Urothelium cell line (cell line): ENCODE data around the gene TM9SF1.

Experiments used
- DNase-seq: peaks from one replicate; pipeline ENCODE4 v3.0.0; 2011; ENCODE audit warnings: low spot score, mixed read lengths
- FAIRE-seq: peaks from 2 replicates; lab custom pipeline; 2011; peaks lifted over from hg19 to GRCh38; lab: Jason Lieb, UNC

Gene TM9SF1

DNA sequence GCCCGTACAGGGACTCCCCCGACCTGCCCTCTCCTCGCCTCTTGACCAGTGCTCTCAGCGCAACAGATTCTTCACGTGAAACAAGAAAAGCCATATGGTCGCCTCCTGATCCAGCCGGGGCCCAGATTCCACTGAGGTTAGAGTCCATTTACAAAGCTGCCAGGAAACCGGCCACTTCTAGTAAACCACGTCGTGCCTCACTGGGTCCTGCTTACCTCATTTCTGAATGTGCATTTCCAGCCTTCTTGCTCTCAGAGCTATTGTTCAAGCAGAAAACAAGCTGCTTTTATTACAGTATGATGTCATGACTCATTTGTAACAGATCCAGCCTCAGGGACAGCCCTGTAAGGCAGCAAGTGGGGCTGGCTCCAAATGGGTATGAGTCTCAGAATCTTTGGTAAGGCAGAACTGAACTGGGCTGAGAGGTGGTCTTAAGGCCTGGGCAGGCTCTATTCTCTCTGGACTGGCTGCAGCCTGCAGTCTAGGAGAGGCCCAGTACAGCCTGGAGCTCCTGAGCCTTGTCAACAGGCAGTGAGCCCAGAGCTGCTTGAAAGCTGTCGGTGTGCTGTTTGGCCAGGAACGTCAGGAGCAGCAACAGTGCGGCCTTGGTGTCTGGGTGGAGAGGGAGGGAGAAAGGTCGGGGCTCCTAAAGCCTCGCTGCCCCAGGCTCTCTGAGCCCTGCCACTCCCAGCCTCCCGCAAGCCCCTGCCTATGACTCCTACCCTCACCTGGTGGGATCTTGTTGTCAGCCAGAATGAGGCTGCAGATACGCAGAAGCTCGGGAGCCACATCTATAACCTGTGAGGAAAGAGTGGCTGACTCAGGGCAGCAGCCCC, 15.1 kb downstream of the TM9SF1 start:
- FAIRE-seq = no peak
- DNase-seq = no peak

DNA sequence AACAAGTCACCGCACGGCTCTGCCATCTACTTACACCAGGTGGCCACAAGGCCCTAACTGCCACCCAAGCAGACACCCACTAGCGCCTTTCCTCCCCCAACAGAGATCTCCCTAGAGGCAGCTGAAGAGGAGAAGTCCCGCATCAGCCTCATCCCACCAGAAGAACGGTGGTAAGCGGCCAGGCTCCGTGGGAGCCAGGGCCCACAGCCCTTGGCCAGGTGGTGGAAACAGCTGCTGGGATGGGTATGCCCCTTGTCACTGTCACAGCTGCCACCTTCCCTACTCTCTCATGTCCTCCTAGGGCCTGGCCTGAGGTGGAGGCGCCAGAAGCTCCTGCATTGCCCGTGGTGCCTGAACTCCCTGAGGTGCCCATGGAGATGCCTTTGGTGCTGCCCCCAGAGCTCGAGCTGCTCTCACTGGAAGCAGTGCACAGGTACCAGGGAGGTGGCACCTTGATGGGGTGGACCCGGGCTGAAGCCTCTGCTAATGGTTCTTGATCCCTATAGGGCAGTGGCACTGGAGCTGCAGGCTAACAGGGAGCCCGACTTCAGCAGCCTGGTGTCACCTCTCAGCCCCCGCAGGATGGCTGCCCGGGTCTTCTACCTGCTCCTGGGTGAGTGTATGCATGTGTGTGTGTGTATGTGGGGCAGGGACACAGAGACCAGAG, 15.8 kb downstream of the TM9SF1 start:
- DNase-seq (no peak), FAIRE-seq (no peak)

- DNase-seq = no peak
- FAIRE-seq = no peak
Observed at GRCh38 chr14:24178399-24179178, 16.7 kb downstream of the TM9SF1 start.

- FAIRE-seq (no peak), DNase-seq (no peak)
Observed at GRCh38 chr14:24177891-24178290, 17.4 kb downstream of the TM9SF1 start.

GRCh38 chr14:24177041-24177825, 18.0 kb downstream of the TM9SF1 start:
- FAIRE-seq (no peak), DNase-seq (no peak)

DNA sequence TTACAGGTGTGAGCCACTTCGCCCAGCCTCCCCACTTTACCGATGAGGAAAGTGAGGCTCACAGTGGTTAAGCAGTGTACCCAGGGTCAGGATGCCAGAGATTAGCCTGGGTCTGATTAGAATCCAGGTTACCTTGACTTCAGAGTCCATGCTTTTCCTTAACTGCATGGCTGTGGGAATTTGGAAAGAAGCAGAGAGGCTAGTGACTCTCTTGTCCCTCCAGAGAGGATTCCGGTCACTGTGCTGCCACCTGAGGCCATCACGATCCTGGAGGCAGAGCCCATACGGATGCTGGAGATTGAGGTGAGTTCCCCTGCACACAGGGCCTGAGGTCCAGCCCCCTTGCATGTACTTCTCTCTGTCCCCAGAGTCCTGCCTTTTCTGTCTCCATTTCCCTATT, 18.6 kb downstream of the TM9SF1 start:
- no peak for FAIRE-seq
- DNase-seq = no peak

DNA sequence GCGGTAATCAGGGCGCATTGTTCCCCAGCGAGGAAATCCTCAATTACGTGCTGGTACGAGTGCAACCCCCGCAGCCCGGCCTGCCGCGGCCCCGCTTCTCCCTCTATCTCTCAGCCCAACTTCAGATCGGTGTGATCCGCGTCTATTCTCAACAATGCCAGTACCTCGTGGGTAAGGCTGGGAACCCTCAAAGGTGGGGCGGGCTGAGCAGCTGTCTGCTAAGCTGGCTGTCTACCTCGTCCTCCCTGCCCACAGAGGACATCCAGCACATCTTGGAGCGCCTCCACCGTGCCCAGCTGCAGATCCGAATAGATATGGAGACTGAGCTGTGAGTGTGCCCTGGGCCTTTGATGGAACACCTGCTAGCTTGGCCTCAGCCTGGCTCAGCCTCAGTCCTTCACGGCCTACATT, 22.4 kb downstream of the TM9SF1 start:
- no peak for DNase-seq
- FAIRE-seq = no peak

DNA sequence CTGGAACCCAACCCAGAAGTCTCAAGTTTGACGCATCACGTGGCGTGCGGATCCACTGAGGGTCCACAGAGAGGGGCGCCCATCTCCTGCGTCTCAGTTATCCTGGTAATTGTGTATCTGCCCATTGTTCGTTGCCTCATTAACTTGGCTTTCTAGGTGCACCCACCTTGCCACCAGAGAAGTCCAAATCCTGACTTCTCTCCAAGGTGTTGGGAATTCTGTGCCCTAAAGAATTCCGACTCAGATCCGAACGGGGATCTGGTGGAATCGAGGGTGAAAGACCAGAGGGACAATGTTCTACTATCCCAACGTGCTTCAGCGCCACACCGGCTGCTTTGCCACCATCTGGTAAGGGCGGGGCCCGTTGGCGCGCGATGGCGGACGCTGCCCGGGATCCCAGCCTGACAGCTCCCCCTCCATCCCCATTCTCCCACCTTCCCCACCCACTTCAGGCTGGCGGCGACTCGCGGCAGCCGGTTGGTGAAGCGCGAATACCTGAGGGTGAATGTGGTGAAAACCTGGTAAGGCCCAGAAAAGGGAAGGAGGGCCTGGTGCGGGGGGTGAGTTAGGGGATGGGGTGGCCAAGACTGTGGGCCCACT, 22.9 kb downstream of the TM9SF1 start:
- DNase-seq (no peak), FAIRE-seq (no peak)

DNA sequence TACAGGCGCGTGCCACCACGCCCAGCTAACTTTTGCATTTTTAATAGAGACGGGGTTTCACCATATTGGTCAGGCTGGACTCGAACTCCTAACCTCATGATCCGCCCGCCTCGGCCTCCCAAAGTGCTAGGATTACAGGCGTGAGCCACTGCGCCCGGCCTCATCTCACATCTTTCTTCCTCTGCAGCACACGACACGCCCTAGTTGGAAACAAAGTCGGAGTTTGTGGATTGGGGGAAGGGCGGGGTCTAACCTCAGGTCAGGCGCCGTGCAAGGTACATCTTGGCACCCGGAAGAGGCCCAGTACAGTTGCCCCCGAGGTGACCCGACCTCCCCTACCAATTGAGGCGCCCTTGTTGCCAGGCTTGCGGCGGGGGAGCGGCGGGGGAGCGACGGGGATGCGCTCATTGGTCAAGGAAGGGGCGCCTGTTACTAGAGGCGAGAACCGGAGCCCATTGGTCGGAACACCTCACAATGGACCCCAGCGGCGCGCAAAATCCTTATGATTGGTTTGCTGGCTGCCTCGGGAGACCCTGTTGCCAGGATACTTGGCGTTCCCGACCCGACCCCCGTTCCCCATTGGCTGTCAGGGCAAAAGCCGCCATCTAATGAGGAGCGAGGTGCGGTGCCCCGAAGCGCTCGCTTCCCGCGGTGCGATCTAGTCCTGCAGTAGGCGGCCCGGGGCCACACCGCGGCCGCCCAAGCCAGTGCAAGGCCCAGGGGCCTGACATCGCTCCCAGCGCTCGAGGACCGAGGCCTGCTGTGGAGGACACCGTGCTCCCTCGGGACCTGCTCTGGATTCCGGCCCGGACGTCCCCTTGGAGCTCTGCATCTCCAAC, 23.6 kb downstream of the TM9SF1 start, which contains the start of gene REC8:
REC8 (plus strand) TSS at position 659 of the 839 bp plus-strand sequence. CDS start 473 bp downstream, outside the sequence.
- FAIRE-seq = no peak
- DNase-seq = no peak

DNA sequence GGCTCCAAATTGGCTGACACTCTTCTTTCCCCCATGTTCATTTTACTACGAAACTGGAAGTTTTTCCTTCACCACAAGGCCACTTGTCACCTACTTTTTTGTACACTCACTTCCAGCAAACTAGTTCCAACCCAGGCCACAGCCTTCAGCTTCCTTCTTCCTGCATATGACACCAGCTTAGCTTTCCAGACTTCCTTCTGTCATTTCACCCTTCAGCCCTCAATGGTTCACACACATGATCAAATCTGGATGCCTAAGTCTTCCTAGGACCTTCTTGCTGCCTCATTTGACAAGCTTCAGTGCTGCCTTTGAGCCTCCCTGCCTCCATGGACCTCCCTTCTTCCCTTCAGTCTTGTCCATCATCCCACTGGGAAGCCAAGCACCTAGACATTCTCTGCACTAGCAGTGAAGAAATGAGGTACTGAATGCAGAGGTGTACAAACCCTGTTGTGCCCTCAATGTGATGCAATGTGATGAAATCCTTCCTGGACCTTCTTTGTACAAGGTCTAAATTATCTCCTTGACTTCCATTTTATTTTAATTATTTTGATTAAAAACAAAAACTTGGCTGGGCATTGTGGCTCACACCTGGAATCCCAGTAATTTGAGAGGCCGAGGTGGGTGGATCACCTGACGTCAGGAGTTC, 27.6 kb downstream of the TM9SF1 start:
- FAIRE-seq (no peak), DNase-seq (no peak)

DNA sequence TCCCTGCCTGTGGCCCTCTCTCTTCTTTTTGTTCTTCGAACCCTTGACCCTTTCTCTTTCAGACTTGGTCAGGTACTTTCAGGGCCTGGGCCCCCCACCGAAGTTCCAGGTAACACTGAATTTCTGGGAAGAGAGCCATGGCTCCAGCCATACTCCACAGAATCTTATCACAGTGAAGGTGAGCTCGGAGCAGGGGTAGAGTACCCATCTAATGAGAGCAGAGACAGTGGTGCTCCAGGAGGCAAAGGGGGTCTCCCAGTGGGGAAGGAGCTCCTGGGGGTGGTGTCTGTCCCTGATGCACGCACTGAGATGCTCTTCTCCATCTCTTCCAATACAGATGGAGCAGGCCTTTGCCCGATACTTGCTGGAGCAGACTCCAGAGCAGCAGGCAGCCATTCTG, 29.5 kb downstream of the TM9SF1 start:
- DNase-seq (no peak), FAIRE-seq (no peak)

DNA sequence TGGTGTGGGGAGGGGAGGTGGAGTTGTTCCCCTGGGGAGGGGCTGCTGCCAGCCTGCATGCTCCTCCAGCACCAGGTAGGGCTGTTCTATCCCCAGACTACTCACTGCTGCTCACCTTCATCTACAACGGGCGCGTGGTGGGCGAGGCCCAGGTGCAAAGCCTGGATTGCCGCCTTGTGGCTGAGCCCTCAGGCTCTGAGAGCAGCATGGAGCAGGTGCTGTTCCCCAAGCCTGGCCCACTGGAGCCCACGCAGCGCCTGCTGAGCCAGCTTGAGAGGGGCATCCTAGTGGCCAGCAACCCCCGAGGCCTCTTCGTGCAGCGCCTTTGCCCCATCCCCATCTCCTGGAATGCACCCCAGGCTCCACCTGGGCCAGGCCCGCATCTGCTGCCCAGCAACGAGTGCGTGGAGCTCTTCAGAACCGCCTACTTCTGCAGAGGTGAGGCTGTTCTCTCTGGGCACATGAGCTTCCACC, 30.7 kb downstream of the TM9SF1 start:
- DNase-seq = no peak
- FAIRE-seq = no peak

- DNase-seq (no peak), FAIRE-seq (no peak)
Observed at GRCh38 chr14:24162093-24162492, 33.1 kb downstream of the TM9SF1 start.

DNA sequence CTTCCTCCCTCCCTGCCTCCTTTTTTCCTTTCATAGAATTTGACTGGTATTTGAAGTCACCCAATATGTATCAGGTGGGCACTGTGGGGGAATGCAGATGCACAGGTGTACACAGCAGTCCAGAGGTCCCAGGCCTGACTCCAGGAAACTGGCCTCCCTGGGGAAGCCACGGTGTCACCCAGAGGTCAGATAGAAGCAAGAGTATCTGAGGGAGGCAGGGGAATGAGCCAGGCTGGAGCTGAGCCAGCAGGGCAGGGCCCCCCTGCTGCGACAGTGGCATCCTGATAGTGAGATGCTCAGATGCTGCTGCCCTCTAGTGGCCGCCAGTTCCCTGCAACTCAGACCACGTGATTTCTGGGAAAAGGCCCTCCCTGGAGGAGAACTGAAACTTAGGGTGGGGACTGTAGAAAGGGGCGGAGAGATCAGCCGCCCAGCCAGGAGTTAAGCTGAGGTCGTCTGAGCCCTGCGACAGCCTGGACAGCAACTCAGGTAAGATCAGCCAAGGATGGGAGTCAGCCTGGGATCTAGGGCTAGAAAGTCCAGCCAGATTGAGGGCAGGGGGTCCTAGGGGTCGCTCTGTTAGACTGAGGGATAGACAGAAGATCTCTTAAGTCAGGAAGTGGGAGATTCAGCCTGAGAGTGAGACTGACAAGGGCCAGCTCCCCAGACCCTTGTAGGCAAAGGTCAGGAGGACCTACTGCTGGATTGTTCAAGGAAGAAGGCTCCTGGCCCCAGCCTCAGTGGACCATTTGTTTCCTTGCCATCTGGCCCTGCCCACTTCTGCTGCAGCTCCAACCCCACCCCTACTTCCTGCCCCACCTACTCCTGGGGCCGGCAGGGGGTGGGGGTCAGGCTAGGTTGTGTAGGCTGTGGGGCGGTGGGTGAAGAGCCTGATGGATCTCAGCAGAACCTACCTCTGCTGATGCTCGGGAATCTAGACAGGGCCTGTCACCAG, 34.1 kb downstream of the TM9SF1 start, which contains the start of gene IRF9:
IRF9 (plus strand) TSS at position 416 of the 955 bp plus-strand sequence. CDS start 880 bp downstream, outside the sequence.
- DNase-seq (peak; percentile 92), FAIRE-seq (peak; percentile 50)

GRCh38 chr14:24160499-24160849, 34.8 kb downstream of the TM9SF1 start:
- DNase-seq (no peak), FAIRE-seq (no peak)

DNA sequence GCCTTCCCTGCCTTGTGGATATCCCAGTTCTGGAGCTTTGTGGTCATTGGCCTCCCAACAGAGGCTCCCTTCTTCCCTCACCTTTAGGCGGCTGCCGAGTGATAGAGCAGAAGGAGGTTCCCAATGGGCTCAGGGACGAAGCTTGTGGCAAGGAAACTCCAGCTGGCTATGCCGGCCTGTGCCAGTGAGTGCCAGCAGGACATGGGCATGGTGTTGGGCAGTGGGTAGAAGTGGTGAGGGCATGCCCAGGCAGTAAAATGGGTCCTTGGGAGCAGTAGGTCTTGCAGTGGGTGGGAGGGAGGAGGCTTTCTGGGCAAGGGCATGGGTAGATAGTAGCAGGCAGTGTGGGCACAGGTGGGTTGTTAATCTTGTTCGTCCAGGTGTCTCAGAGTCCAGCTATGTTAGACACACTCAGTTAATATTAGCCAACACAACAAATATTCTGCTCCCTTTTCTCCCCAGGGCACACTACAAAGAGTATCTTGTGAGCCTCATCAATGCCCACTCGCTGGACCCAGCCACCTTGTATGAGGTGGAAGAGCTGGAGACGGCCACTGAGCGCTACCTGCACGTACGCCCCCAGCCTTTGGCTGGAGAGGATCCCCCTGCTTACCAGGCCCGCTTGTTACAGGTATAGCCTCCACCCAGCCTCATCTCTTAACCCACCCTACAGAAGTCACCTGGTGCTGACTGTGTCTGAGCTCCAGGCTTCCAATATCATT, 35.3 kb downstream of the TM9SF1 start:
- FAIRE-seq = no peak
- DNase-seq = no peak

DNA sequence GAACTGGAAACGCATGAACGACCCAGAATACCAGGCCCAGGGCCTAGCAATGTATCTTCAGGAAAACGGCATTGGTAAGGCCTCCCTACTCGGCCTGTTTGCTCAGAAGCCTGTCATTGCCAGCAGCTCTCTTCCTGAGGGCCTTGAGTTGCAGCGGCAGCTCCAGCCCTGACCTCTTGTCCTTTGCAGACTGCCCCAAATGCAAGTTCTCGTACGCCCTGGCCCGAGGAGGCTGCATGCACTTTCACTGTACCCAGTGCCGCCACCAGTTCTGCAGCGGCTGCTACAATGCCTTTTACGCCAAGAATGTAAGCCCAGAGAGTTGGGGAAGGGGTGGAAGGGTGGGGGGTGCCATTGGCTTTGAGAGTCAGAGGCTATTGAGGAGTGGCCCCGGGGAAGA, 37.9 kb downstream of the TM9SF1 start:
- DNase-seq (no peak), FAIRE-seq (no peak)
